B cell (primary cell): Measurements from ENCODE around the gene PSMA3.

Experiments used
- CTCF ChIP-seq: fragments of 200-600 bp; IDR thresholded peaks from one replicate; pipeline ENCODE4 v1.8.0; 2022; ENCODE audit warnings: antibody characterized with exemption, mild to moderate bottlenecking
- EZH2 ChIP-seq: IDR thresholded peaks from 2 replicates; pipeline ENCODE4 v1.6.1; 2012; ENCODE audit warnings: borderline replicate concordance, low read depth, mild to moderate bottlenecking, moderate library complexity, low read length; ENCODE audit not compliant: insufficient read depth, poor library complexity, severe bottlenecking

- TF ChIP-seq CTCF: no peak
- peak; percentile 100 for TF ChIP-seq EZH2
These were observed 53.3 kb downstream of the PSMA3 start for GRCh38 chr14:58297762-58298476.
